ENCODE results near the gene IQCB1. TPM values are rescaled to one million over a fixed set of nuclear protein-coding genes. Genes with fewer than 3 reads are reported as not detected.

The IQCB1 gene
- total RNA-seq, 1 donor from 2014 or later, result 22.7 TPM

Other genes with a start within 250 kb of the IQCB1 start
- not detected for gene FBXO40, start 241.7 kb downstream of the IQCB1 start, total RNA-seq
- gene HCLS1, start 174.2 kb downstream of the IQCB1 start, total RNA-seq, result 45.4 TPM
- 73.4 TPM for gene GOLGB1, start 85.3 kb downstream of the IQCB1 start, total RNA-seq
- gene EAF2, start 149 bp upstream of the IQCB1 start, total RNA-seq, result 7.1 TPM
- 2.6 TPM for gene SLC15A2, start 59.3 kb upstream of the IQCB1 start, total RNA-seq
- not detected for gene ILDR1, start 187.2 kb upstream of the IQCB1 start, total RNA-seq
- gene CD86, start 220.3 kb upstream of the IQCB1 start, total RNA-seq, result 15.4 TPM